GM12873 (cell line): ENCODE data around the gene MBD3L3.

ENCODE experiments used
- CTCF ChIP-seq: IDR thresholded peaks from 2 replicates; pipeline ENCODE4 v1.5.1; 2012; ENCODE audit warnings: low read depth, mild to moderate bottlenecking, moderate library complexity, low read length, control low read depth; ENCODE audit not compliant: insufficient read depth; ENCODE audit errors: missing control alignments

Gene MBD3L3

GRCh38 chr19:7007859-7008258 is 50.6 kb downstream of the MBD3L3 start:
- TF ChIP-seq CTCF: no peak
